Astrocyte of the cerebellum (primary cell): ENCODE results near the gene PLOD3.

Experiments
- DNase-seq: peaks from one replicate; pipeline ENCODE4 v3.0.0-alpha.2; 2011; ENCODE audit warnings: low read depth
- H3K4me3 ChIP-seq: 2 replicates; pipeline ENCODE4 v1.5.1; 2011; ENCODE audit warnings: mild to moderate bottlenecking, low read depth, low read length, moderate library complexity
- CTCF ChIP-seq: IDR thresholded peaks from 2 replicates; pipeline ENCODE4 v1.5.1; 2012; ENCODE audit warnings: low read length, low read depth, moderate library complexity, mild to moderate bottlenecking; ENCODE audit errors: missing control alignments
- in situ Hi-C: cut with HindIII; loops from 2 replicates; pipeline ENCODE4 v1.10.0; 2017; ENCODE audit warnings: low sequenced_read_pairs

PLOD3 gene

DNA sequence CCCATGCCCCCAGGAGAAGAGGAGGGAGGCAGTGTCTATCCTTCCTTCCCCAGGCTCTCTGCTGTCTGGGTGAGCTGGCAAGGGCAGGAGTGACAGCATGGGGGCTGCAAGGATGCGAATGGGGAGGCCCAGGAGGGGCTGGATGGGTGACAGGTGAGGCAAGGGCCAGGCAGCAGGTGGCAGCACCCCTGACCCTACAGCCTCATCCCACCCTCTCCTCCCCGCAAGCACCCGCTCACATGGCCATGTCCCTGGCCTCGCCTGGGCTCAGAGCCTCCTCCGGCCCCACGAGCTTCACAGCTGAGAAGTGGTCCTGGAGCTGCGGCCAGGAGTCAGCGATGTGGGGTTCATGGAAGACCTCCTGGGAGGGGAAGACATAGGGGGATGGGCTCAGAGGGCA lies 5.4 kb downstream of the PLOD3 start:
- TF ChIP-seq CTCF: no peak
- no peak overlapping the region for H3K4me3 ChIP-seq
- in situ Hi-C loops: no loop called here
- DNase-seq: no peak

GRCh38 chr7:101211501-101211900 lies 5.9 kb downstream of the PLOD3 start:
- DNase-seq: no peak
- H3K4me3 ChIP-seq: no peak overlapping the region
- no peak for TF ChIP-seq CTCF
- in situ Hi-C loops: no loop called here

DNA sequence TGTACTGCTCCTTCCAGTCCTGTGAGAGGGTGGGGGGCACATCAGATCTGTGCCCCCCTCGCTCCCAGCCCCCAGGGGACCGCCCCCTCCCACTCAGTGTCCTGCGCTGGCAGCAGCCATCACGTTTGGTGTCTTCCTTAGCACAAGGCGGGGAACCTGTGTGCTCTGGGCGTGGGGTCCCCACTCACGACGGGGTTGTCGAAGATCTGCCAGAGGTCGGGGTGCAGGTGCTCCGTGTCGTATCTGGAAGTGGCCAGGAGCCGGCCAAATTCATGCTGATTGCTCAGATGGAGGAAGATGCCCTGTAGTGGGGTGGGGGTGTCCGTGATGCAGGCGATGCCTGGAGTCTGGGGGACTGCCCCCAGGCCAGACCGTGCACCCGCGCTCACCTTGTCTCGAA lies 7.2 kb downstream of the PLOD3 start:
- no peak for TF ChIP-seq CTCF
- DNase-seq: no peak
- in situ Hi-C loops: no loop called here
- H3K4me3 ChIP-seq: no peak overlapping the region

GRCh38 chr7:101208794-101209193 lies 8.6 kb downstream of the PLOD3 start:
- in situ Hi-C loops: no loop called here
- H3K4me3 ChIP-seq: no peak overlapping the region
- no peak for TF ChIP-seq CTCF
- DNase-seq: no peak

DNA sequence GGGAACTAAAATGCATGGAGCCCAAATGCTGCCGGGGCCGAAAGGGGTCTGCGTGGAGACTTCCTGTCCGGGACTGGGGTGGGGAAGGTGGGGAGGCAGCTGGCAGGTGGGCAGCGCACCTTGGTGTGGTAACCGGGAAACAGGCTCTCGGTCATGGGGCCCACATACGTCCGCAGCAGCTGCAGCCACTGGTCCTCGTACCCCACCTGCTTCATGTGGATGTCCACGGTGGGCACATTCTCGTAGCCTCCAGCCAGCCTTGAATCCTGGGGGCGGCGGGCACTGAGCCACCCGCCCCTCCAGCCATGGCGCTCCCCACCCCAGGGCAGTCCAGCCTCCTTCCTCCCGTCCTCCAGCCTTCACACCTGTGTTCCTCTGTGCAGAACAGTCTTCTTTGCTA lies 9.9 kb downstream of the PLOD3 start:
- no peak overlapping the region for H3K4me3 ChIP-seq
- DNase-seq: no peak
- in situ Hi-C loops: no loop called here
- no peak for TF ChIP-seq CTCF

GRCh38 chr7:101206665-101207042 lies 10.7 kb downstream of the PLOD3 start:
- in situ Hi-C loops: no loop called here

More at GRCh38 chr7:101206665-101207042, 10.7 kb downstream of the PLOD3 start:
- no peak for TF ChIP-seq CTCF
- no peak overlapping the region for H3K4me3 ChIP-seq
- DNase-seq: no peak
